Activated T-helper 1 cell treated with Interleukin-2 at 50 U/mL for 16 hours (primary cell): ENCODE measurements around the gene NRG3.

Experiments
- DNase-seq: peaks from one replicate; pipeline ENCODE4 v3.0.0-alpha.2; 2020; ENCODE audit warnings: low read depth

NRG3 gene

GRCh38 chr10:82221056-82221455 lies 346.1 kb downstream of the NRG3 start:
- no peak for DNase-seq

- no peak for DNase-seq
Observed at GRCh38 chr10:82221601-82222149, 346.7 kb downstream of the NRG3 start.

- no peak for DNase-seq
Observed at GRCh38 chr10:82228701-82229100, 353.7 kb downstream of the NRG3 start.

DNA sequence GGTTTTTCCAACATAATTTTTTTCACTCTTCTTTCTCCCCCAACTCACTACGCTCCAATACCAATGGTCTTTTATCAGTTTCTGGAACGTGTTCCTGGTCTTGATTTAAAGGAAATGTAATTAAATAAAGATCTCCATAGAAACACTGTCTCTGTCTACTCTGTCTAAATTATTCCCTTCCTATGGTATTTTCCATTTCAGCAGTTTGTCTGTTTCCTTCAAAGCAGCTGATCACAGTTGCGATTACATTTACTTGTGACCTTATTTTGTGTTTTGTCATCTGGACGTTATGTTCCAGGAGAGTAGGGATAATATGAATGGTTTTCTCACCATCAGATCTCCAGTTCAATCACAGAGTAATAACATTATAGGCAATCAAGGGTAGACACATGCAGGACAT lies 359.2 kb downstream of the NRG3 start:
- no peak for DNase-seq

- DNase-seq = no peak
Observed at GRCh38 chr10:82236084-82236731, 361.2 kb downstream of the NRG3 start.

- DNase-seq = no peak
Observed at GRCh38 chr10:82238291-82238690, 363.3 kb downstream of the NRG3 start.

DNA sequence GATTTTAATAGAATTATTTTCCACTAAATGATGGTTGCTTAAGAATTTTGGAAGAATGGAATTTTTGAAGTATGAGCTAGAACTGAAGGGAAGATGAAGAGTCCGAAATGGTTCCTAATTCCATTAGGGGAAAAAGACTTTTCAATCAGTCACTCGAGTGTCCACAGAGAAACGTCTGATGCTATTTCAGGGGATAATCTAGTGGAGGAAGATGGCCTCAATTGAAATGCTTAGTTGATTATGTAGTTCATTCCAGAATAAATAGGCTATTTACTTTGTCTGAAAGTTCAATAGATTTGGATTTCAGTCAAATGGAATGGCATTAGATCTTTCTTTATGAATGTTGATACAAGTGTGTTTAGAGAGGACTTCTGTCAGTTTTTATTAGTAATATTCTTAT lies 365.4 kb downstream of the NRG3 start:
- no peak for DNase-seq

DNA sequence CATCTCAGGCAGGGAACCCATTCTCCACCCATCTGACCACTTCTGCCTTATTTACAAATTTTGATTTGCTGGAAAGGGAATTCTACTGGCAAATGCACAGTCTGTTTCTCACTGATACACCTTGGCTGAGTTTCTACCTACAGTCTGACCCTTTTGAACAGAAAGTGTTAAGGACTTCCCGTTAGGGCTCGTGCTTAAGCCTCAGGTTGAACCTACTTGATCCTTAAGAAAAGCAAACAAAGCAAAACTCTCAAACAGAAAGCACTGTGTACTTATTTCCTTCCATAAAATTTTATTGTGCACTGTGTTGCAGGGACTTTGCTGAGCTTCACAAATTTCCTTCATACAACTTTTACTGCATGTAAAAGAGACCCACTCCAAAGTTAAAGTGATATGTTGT lies 367.8 kb downstream of the NRG3 start:
- no peak for DNase-seq

DNA sequence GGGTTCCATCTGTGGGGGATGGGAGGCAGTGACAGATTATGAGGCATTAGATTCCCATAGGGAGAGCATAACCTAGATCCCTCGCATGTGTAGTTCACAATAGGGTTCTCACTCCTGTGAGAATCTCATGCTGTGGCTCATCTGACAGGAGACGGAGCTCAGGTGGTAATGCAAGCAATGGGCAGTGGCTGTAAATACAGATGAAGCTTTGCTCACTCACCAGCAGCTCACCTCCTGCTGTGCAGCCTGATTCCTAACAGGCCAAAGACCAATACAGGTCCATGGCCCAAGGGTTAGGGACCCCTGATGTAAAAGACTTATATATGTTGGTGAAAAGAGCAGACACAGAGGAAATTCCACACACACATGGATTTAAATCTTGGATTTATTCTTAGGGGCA lies 370.2 kb downstream of the NRG3 start:
- DNase-seq = no peak

GRCh38 chr10:82245906-82246560 lies 371.0 kb downstream of the NRG3 start:
- DNase-seq = no peak

DNA sequence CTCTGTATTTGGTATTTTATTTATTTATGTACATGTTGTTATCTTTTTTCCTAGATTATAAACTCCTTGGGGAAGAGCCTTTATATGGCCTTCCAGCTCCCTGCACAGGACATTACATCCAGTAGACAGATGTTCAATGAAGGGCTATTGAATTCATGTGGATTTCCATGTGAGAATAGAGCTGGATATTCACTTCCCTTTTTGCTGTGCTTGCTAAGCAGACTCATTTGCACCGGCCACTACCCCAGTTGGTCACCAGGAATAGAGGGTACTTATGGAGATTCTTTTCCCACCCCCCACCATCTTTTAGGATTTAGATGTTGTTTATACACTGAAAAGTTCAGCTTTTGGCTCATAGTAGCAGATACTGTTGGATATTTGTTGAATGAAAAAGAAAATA lies 374.1 kb downstream of the NRG3 start:
- no peak for DNase-seq

- DNase-seq = no peak
Observed at GRCh38 chr10:82251222-82251906, 376.4 kb downstream of the NRG3 start.

GRCh38 chr10:82252081-82252480 lies 377.1 kb downstream of the NRG3 start:
- no peak for DNase-seq

DNA sequence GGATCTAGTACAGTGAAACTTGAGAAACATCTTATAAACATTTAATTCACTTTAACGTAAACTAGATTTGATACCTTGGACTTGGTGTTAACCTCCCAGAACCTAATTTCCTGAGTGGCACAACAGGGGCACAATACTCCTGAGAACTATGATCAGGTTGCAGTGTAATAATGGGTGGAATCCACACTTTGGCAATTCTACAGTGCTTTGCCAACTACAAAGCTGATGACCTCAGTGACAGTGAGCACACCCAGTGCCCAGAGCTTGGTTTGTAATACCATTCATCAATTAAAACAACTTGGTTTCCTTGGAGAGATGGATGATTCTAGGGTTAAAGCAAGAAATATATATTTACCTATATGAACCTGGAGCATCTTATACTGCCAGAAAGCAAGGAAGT lies 379.2 kb downstream of the NRG3 start:
- no peak for DNase-seq

- no peak for DNase-seq
Observed at GRCh38 chr10:82256275-82256674, 381.3 kb downstream of the NRG3 start.

DNA sequence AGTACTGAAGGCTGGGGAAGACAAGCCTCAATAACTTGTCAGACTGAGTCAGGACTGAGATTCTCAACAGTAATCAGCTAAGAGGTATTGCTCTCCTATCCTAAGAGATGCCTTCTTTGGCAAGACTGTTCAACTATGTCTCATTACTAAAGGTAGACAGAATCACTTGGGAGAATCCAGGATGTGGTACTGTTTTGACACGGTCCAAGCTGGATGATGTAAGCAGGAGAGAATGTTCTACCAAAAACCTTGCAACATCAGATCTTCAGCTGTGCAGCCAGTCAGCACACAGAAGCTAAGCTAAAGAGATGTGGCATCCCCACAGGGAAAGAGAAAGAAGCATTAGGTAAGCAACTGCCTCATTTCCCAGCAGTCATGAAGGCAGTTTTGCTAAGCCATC lies 391.4 kb downstream of the NRG3 start:
- DNase-seq = no peak

DNA sequence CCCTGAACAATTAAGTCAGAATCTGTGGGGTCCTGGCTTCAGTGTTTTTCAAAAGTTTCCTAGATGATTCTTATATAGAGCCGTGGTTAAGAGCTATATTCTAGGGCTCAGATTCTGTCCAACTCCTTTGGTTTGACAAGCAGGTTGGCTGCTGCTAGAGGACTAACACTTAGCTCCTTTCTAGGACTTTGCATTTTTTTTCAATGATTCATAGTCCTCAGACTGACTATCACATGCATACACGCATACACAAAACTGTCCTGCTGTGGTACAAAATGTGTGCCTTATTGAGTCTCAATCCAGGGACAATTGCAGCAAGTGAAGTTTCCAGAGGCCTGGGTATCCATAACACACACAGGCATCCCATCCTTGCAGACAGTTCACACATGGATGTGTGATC lies 392.0 kb downstream of the NRG3 start:
- DNase-seq = no peak

DNA sequence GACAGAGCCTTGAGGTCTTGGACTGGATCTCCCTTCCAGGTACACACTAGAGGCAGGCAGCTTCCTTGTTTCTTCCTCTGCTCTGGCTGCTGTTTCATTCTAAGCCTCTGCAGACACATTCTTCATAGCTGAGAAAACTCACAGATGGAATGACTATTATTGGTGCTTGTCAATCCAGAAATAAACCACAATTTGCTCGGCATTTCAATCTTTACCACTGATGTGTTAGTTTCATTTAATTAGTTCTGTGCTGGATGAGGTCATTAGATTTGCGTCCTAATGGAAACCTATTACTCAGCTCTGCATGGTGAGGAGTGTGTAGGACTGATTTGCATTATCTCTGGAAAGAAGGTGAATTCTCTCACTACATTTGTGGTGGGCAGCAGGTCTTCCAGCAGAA lies 392.5 kb downstream of the NRG3 start:
- no peak for DNase-seq

- no peak for DNase-seq
Observed at GRCh38 chr10:82267960-82268359, 393.0 kb downstream of the NRG3 start.

- DNase-seq = no peak
Observed at GRCh38 chr10:82277591-82277990, 402.6 kb downstream of the NRG3 start.

- no peak for DNase-seq
Observed at GRCh38 chr10:82278401-82279182, 403.6 kb downstream of the NRG3 start.

DNA sequence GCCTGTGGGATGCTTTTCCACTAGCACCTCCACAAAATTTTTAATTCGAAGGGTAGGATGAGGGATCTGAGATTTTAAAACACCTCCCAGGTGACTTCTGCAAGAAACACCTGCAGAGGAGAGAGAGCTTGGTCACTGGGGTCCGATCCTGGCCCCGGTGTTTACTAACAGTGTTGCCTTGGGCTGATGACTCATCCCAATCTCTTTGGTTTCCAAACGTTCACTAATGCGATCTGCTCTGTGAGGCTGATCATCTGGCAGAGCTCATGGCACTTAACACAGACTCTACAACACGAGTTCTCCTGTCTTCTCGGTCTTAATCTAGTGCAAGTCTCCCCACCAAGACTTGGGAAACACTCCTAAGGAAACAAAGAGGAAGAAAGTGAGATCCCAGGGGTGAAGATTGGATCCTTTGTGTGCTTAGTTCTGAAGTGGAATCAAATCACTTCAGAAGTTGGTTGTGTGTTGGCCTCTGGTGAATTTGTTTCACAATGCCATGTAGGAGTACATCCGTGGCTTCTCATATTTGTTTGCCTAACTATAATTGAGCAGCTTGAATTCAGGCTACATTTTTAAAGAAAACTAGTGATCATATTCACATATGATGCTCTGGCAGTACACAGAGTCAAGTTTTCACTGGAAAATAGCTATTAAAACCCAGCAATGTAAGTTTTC lies 407.9 kb downstream of the NRG3 start:
- no peak for DNase-seq
